ENCODE results near the gene RUNDC1.

- TF ChIP-seq TAF1 (IDR thresholded peaks at IDR 0.05; ENCODE audit: low read depth) (no peak), EGR1 (IDR thresholded peaks at IDR 0.05) (no peak), RAD21 (IDR thresholded peaks at IDR 0.05; ENCODE audit: low read depth) (no peak), YY1 (IDR thresholded peaks at IDR 0.05; ENCODE audit: low read depth) (no peak), EP300 (IDR thresholded peaks at IDR 0.05; ENCODE audit: borderline replicate concordance) (no peak), CEBPB (IDR thresholded peaks at IDR 0.05) (no peak), CREB1 (IDR thresholded peaks at IDR 0.05; ENCODE audit: low read depth) (no peak)
- TF ChIP-seq, protein P1, sequence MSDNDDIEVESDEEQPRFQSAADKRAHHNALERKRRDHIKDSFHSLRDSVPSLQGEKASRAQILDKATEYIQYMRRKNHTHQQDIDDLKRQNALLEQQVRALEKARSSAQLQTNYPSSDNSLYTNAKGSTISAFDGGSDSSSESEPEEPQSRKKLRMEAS (IDR thresholded peaks at IDR 0.05), result no peak
- TF ChIP-seq, protein P2, sequence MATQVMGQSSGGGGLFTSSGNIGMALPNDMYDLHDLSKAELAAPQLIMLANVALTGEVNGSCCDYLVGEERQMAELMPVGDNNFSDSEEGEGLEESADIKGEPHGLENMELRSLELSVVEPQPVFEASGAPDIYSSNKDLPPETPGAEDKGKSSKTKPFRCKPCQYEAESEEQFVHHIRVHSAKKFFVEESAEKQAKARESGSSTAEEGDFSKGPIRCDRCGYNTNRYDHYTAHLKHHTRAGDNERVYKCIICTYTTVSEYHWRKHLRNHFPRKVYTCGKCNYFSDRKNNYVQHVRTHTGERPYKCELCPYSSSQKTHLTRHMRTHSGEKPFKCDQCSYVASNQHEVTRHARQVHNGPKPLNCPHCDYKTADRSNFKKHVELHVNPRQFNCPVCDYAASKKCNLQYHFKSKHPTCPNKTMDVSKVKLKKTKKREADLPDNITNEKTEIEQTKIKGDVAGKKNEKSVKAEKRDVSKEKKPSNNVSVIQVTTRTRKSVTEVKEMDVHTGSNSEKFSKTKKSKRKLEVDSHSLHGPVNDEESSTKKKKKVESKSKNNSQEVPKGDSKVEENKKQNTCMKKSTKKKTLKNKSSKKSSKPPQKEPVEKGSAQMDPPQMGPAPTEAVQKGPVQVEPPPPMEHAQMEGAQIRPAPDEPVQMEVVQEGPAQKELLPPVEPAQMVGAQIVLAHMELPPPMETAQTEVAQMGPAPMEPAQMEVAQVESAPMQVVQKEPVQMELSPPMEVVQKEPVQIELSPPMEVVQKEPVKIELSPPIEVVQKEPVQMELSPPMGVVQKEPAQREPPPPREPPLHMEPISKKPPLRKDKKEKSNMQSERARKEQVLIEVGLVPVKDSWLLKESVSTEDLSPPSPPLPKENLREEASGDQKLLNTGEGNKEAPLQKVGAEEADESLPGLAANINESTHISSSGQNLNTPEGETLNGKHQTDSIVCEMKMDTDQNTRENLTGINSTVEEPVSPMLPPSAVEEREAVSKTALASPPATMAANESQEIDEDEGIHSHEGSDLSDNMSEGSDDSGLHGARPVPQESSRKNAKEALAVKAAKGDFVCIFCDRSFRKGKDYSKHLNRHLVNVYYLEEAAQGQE (IDR thresholded peaks at IDR 0.05; ENCODE audit: low read depth), result no peak
- TF ChIP-seq, protein P3, sequence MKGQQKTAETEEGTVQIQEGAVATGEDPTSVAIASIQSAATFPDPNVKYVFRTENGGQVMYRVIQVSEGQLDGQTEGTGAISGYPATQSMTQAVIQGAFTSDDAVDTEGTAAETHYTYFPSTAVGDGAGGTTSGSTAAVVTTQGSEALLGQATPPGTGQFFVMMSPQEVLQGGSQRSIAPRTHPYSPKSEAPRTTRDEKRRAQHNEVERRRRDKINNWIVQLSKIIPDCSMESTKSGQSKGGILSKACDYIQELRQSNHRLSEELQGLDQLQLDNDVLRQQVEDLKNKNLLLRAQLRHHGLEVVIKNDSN (IDR thresholded peaks at IDR 0.05), result no peak
Observed at GRCh38 chr17:43015579-43015978, 35.2 kb downstream of the RUNDC1 start.
